GM21529 (cell line): ENCODE data around the gene LRRC8B.
"Not testable (repeated sequence)": the region's sequence is repeated elsewhere in the genome, so short reads cannot be mapped to it uniquely, and the experiment has no call there.

Experiments used
- ATAC-seq: cut with Tn5 transposase; IDR thresholded peaks from one replicate; pipeline ENCODE4 v1.9.1; 2021; ENCODE audit not compliant: unreplicated experiment

Gene LRRC8B

DNA sequence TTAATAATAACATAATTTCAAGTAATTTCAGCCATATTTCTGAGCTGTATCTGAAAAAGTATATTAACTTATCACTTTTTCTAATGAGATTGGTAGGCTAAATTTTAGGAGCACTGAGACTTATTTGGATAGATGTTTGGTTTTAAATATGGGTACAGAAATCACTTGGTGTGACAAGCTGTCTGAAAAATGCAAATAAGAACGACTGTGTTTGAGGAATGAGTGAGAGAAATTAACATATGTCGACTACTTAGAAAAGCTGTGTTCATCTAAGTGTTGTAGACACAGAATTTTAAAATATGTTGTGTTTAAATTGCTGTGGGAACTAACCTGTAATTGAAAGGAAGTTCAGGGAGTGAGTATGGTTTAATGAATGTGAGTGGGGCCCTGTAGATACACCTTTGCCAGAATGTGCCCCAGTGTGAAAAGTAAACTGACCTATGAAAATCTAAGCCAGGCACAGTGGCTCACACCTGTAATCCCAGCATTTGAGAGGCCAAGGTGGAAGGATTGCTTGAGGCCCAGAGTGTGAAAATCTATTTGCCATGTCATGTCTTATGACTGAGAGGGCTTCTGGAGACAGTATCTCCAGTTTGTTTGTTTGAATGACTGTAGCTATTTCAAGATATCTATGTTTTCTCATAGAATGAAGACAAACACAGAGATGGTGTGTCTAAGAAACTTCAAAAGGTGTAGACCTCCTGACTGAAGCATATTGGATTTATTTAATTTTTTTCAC, 54.5 kb downstream of the LRRC8B start:
- ATAC-seq: no peak

DNA sequence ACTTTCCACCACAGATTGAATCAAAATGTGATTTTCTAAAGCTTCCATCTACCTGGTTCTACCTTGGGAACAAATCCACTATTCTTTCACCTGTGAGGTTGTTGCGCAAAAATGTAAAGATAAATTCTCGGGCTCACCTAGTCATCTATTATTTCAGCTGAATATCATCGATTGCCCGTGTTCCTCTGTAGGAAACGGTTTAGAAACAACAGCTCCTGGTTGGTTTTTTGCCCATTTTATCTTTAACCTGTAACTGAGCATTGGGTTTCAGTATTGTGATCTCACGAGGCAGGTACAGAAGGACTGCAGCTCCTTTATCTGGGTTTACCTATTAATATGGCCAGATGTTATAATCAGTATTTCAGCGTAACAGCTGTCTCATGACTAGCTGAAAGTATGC, 55.4 kb downstream of the LRRC8B start:
- no peak for ATAC-seq

DNA sequence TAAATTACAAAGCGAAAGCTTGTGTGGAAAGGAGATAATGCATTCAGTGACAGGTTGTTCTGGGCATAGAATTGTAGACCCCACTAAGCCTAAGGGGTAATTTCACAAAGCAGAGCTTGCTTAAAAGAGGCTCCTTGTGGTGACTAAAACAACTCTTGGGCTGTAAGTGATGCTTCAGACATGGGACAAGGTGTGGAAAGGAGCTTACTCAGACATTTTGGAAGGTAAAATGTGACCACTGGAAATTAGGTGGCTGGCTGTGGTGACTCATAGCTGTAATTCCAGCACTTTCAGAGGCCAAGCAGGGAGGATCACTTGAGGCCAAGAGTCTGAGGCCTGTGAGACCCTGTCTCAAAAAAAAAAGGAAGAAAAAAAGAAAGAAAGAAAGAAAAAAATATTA, 57.2 kb downstream of the LRRC8B start:
- no peak for ATAC-seq

DNA sequence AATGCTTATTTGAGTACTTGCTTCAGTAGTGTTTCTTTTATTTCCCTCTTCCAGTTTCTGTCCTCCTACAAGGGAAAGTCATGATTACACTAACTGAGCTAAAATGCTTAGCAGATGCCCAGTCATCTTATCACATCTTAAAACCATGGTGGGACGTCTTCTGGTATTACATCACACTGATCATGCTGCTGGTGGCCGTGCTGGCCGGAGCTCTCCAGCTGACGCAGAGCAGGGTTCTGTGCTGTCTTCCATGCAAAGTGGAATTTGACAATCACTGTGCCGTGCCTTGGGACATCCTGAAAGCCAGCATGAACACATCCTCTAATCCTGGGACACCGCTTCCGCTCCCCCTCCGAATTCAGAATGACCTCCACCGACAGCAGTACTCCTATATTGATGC, 57.9 kb downstream of the LRRC8B start:
- ATAC-seq: no peak

DNA sequence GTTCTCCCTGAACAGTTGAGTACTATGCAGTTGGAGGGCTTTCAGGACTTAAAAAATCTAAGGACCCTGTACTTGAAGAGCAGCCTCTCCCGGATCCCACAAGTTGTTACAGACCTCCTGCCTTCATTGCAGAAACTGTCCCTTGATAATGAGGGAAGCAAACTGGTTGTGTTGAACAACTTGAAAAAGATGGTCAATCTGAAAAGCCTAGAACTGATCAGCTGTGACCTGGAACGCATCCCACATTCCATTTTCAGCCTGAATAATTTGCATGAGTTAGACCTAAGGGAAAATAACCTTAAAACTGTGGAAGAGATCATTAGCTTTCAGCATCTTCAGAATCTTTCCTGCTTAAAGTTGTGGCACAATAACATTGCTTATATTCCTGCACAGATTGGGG, 59.6 kb downstream of the LRRC8B start:
- no peak for ATAC-seq

DNA sequence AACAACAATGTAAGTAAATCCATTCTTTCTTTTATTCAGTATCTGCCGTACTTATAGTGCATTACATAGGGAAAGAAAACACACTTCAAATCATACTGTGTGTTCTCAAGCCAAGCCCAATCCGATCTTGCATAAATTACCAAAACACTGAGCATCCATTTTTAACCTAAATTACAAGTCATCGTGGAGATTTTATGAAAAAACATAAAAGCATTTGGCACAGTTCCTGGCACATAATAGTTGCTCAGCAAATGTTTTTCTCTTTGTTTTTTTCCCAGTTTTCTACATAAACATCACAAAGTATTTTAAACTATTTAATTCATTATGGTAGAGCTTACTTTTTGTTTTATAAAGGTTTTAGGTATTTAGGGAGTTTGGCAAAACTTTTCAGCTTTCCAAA, 60.2 kb downstream of the LRRC8B start:
- ATAC-seq: no peak

DNA sequence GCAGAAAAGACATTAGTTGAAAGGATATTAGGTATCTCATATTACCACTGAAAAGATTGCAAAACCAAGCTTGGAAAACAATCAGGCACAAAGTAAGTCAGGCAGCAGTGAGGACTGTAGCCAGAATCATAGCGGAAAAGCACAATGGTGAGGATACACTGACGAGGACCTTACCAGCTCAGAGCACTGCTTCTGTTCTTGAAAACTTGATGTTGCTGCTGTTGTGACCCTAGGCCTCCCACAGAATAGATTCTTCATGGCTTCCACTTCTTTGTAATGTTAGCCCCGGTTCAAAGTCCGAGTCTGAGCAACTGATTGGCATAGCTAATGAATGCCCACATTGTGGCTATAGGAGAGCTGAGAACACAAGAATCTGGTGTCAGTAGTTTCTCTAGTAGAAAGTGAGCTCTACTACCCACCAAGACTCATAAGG, 63.1 kb downstream of the LRRC8B start:
- no peak for ATAC-seq

DNA sequence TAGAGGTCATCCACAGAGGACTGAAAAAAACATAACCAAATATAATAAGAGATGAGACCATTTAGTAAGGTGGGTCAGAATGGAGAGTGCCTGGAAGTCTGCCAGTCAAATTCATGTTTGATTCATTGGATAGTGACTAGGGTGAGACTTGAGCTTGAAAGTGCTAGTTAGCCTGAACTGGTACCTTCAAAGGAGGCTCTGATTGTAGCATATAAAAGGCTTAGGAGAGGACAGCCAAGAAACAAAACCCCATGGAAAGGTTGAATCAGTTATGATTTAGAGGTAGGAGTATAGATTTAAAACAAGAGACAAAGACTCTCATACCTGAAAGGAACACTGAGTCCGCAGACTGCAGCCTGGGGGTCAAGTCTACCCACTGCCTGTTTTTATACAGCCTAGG, 63.9 kb downstream of the LRRC8B start:
- no peak for ATAC-seq

DNA sequence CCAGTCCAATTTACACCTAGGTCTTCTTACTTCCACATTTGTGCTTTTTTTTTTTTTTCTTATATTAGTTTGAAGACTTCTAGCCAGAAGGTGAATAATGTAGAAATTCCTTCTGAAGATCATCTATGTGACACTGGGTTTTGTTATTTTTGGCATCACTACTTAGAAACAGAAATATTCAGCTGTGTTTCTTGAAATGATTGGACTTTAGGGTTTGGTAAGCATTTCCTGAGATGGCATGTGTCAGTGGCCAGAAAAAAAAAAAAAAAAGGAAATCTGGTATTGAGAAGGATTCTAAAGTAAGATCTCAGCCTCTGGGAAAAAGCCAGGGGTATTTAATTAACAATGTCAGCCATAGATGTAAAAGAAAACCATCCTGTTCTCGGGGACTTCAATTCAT, 64.9 kb downstream of the LRRC8B start:
- no peak for ATAC-seq

DNA sequence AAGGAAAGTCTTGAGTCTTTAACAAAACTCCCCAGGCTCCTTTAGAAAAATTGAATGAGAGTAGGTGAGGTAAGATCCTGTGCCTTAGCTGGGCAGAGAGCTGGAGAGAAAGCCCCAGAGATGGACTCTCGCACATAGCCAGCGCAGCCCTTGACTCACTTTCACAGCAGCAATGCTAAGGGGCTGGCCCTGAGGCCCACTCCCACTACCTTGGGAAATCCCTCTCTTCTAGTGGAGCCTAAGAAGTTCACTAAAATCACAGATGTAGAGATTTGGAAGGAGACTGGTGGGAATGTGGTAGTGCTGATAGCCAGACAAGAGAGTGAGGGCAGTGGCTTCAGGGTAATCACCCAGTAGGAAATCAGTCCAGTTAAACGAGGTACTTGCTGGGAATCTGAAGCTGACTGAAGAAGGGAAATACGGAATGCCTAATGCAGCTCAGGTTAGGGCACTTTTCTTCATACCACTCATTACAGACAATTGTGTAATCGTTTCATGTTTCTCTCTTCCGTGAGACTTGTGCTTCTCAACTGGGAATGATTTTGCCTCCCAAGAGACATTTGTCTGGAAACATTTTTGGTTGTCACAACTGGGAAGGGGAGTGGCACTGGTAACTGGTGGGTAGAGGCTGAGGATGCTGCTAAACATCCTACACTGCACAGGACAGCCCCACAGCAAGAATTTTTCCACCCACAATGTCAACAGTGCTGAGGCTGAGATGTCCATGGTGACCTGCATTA, 65.9 kb downstream of the LRRC8B start:
- ATAC-seq: no peak

DNA sequence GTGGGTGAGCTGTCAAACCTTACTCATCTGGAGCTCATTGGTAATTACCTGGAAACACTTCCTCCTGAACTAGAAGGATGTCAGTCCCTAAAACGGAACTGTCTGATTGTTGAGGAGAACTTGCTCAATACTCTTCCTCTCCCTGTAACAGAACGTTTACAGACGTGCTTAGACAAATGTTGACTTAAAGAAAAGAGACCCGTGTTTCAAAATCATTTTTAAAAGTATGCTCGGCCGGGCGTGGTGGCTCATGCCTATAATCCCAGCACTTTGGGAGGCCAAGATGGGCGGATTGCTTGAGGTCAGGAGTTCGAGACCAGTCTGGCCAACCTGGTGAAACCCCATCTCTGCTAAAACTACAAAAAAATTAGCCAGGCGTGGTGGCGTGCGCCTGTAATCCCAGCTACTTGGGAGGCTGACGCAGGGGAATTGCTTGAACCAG, 68.3 kb downstream of the LRRC8B start:
- ATAC-seq: not testable (repeated sequence)

DNA sequence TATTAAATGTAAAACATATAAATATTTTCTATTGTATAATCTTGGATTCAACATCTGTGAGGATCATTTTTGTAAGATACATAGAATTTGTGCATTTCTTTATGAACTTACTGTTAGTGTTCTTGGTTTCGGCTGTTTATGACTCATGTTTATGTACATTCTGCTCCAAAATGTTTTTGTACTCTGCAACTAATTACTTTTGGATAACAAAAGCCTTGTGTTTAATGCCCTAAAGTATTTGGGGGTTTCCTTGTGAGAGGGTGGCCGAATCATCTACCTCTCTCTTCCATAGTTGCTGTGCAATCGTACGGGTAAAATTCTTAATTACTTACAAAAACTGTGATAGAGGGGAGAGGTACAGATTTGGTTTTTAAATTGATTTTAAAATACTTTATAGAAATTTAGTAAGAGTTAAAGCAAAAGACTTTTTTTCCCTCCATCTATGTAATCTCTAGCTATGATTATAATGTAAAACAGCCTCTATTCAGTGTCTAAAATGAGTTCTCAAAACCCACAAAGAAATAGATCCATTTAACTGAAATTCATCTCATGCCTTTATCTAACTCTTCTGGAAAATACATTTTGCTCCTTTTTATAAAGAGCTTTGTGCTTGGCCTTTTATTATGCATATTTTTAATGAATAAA, 69.6 kb downstream of the LRRC8B start:
- no peak for ATAC-seq

DNA sequence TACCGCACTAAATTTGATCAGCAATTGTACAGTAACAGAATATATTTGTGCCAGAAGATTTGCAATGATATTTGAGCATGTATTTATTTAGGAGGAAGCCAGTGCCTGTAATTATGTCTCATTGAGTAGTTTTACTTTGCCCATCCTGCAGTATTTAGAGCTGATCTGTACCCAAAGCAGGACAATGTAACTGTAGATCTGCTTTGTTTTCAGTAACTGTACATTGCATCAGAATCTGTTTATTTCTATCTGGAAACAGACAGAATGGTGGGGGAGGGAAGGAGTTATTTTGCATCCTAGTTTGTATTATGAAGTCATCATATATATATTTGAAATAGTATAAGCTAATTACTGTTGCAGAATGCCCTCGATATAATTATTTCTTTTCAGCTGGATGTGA, 72.1 kb downstream of the LRRC8B start:
- ATAC-seq: no peak

DNA sequence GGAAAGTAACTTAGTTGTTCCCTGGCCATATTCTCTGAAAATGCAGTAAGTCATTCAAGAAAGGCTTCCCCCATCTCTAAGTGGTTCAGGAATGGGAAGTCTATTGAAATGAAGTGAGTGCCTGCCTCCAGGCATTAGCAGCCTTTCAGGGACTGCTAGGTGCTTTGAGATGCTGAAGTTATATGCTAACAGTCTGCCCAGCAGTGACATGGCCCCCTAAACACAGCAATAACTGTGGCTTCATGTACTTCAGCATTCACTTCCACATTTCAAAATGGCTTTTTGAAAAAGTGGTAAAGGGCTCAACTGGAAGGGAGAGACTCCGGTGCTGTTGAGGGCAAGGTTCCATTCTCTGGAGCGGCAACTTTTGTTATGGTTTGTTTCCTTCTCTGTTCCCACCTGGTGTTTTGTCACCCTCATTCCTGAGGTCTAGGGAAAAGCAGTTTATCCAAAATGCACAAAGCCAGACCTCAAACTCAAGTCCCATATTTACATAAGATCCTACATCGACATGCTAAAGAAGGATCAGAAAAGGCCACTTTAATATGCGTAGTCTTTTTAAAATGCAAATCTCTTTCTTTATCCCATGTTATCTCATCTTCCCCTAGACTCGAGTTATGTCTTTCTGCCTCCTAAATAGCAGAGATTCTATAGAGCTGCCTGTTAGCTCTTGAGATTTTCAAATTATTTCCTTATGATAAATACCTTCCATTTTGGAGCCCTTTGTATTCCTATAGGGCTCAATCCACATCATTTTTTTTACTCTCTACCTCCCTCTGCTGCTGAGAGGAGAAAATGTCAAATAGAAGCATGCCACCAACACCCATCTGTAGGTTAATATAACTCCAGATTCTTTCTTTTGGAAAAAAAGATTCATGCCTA, 74.1 kb downstream of the LRRC8B start:
- ATAC-seq: peak; percentile 52

DNA sequence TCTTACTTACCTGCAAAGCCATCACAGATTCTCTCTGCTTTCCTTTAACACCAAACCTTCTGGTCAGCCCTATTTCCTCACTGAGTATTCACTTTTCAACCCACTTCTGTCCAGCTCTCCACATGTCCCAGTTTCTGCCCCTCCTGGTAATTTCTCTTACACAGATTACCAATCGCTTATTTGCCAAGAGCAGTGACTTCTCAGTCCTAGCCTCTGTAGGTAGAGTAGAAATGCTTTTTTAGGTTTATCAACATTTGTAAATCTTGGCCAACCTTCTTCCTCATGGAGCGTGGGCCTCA, 74.7 kb downstream of the LRRC8B start:
- ATAC-seq: no peak

DNA sequence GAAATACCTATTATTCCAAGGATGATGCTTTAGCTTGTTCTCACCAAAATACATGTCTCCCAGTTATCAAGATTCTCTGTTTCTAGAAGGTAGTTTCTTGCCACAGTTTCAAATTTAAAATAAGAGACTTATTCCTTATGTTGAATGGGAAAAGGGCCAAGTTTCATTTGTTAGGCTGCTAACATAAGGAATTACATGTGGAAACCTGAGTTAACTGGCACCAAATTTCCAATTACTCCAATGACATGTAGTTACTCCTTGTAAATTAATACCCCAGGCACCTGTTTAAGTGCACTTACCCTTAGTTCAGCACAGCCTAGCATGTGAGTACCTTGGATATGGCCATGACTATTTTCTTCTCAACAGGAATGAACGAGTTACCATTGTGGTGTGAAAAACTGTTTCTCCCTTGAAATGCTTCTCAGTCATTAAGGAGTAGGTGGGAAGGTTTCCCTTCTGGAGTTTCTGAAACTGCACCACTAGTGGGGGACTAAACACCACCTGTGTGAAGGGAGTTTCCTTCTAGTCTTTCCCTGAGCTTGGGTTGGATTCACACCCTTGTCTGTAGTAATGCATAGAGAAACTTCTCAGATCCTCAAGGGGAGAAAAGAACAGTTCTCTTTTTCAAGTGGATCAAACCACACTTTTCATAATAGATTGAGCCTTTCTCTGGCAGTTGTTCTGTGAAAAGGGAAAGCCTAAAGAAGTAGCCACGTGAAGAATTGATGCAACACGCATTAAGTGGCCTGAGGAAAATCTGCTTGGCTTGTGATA, 76.0 kb downstream of the LRRC8B start:
- no peak for ATAC-seq

DNA sequence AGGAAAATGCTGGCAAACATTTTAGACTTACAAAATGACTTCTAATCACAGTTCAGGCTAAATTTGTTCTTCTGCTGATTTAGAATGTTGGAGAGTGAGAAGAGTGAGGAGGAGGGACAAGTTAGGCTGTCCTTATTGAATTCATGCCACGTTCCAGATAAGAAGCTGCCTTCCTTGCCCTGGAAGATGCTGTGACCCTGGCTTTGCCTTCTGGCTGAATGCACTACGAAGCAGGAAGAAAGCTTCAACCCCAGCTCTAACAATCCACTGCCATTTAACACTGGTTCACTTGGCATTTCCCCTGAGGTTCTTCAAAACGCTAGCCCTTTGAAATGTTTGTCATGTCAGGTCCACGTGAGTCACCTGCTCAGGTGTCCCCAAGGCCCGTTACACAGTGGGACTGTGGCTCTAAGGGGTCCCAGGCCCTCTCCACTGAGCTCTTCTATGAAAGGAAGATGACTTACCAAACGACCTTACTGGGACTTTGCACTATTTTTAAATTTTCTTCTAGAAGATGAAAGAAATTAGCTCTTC, 78.3 kb downstream of the LRRC8B start:
- no peak for ATAC-seq

DNA sequence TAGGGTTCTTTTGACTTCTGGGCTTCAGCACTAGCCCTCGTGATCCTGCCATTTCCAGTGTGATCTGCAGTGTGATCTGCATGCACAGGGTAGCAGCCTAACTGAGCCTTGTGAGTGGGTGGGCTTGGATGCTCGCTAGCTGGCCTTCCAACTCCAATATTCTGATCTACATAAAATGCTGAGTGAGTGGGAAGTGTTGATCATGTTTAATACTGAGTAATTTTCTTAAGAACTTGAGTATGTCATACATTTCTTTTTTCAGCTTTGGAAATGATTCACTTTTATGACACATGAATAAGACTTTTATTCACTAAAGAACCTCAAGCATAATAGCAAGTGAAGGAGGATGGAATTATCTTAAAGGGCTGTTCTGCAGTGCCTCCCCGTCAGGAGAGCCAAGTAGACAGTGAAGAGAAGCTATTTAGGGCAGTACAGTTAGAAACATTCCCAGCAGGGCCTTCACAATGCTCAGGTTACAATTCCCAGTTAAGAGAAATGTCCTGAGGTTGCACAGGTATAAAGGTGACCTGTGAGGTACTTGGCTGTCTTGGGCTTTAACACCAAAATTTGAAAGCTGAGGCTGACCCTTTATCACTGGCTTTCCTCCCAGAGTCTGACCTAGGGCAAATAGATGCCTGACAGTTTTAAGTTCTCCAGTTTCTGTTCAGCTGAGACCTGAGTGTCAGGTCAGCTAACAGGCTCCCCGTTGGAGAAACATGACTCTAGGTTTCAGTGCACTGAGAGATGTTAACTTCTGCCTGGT, 79.2 kb downstream of the LRRC8B start:
- no peak for ATAC-seq

DNA sequence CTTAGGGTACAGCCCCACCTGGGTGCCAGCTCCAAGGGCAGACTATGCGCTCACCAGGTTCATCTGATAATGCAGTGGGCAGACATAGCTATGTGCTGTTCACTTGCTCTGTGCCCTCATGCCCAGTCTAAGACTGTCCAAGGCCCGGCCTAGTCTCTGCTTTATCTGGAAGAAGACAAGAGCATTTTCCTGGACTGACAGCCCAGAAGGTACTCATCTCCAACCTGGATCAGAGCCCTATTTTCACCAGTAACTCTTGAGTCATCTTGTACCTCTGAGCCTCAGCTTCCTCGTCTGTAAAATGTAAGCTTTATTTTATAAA, 79.7 kb downstream of the LRRC8B start:
- no peak for ATAC-seq

DNA sequence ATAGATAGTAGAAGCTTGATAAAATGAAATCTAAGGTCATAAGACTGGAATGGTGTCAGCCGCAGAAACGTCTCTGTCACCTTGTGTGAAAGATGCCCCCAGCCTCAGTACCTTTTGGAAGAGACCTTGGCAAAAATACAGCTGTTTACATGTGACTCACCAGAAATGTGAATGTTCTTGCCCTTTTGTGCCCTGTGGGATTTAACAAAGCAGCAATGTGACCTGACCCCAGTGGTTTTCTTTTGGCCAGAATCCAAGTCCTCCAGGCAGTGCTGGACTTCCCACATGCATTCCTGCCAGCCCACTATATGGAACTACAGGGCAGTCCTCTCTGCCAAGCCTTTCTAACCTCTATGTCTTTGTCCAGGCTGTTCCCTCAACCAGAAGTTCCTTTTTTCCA, 81.1 kb downstream of the LRRC8B start:
- no peak for ATAC-seq
